Measurements from ENCODE around the gene CST3. TPM values are rescaled to one million over a fixed set of nuclear protein-coding genes. Genes with fewer than 3 reads are reported as not detected.
"Not testable (repeated sequence)": the region's sequence is repeated elsewhere in the genome, so short reads cannot be mapped to it uniquely, and the experiment has no call there.

The CST3 gene
- total RNA-seq, 1 experiment from 2014 or later = 262 TPM

DNA sequence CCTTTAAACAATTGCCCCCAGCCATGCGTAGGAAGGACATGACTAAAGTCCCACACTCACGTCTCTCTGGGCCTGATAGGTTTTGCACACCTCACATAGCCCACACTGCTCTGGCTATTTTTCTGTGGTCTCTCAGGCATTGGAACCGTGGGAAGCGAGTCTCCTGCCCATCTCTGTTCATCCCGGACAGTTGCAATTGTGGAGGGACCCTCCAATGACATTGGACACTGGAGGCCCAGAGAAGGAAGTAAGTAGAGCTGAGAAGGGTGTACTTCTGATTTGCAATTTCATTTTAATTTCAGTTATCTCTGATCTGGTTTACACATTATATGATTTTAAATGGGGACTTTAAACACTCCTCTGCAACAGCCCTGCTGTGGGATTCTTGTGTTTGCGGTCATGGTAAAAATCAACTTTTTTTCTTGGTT lies 23.3 kb upstream of the CST3 start:
- TF ChIP-seq EZH2 (IDR thresholded peaks at IDR 0.05; ENCODE audit: low read depth) = no peak
- H3K4me1 ChIP-seq (replicated peaks; ENCODE audit: insufficient read depth) = no peaks in the 10 kb centered on the region
- H3K27ac ChIP-seq = no peak overlapping the region
- H3K36me3 ChIP-seq (ENCODE audit: low read depth) = no peaks in the 10 kb centered on the region
- H3K9me3 ChIP-seq (ENCODE audit: insufficient read depth, low read depth) = no peaks in the 10 kb centered on the region
- intact Hi-C loops (cut with micrococcal nuclease; ENCODE audit: unreplicated experiment) = no loop called here
- H3K4me2 ChIP-seq = no peak overlapping the region
- CTCF ChIA-PET = no interaction called here
- no peaks in the 10 kb centered on the region for H3K79me2 ChIP-seq (ENCODE audit: low read depth)
- no peaks in the 10 kb centered on the region for H3K27me3 ChIP-seq (ENCODE audit: insufficient read depth, low read depth)
- no peak overlapping the region for H3K4me3 ChIP-seq
- no peak for DNase-seq
- H4K20me1 ChIP-seq (ENCODE audit: insufficient read depth) = no peaks in the 10 kb centered on the region
- BruUV-seq (replicated peaks) = no TSS peak
- no peaks in the 10 kb centered on the region; the same call in 1 of the 2 replicates for H3F3A ChIP-seq (ENCODE audit: insufficient read depth, low read depth)
- no peak overlapping the region for H2AFZ ChIP-seq
- H3K9me2 ChIP-seq (ENCODE audit: insufficient read depth) = 0 out of 2 replicates have a peak, but pooled peaks cover 4% of the 10 kb centered on the region
- POLR2A ChIA-PET (ENCODE audit: unreplicated experiment) = no interaction called here

DNA sequence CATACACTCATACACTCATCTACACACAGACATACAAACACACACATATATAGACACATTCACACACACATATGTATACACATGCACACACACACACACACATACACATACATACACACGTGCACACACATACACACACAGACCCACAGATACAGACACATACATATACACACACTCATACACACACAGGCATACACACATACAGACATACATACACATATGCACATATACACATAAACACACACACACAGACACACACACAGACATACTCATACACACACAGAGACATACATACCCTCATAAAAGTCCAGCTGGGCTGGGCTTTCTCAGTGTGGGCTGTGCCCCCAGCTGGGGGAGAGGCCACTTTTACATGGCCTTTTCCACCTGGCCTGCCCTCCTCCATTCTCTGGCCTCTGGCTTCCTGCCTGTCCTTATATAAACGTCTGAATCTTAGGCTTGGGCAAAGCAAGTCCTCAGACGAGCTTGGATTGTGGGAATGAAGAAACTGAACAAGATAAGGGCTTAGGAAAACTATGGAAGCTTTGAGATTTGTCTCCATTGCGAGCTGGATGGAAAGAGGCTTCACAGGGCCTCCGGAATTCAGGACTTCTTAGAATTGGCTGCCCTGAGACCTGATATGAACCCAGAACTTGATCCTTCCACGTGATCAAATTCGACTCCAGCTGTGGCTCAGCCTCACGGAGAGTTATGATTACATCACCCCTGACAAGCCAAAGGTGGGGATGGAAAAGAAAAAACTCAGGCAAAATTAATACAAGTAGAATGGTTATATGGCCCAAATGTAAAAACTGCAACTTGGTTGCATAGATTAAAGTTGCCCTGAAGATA lies 22.5 kb upstream of the CST3 start:
- BruUV-seq (replicated peaks) = no TSS peak
- no peaks in the 10 kb centered on the region for H3K36me3 ChIP-seq (ENCODE audit: low read depth)
- DNase-seq = no peak
- H3F3A ChIP-seq (ENCODE audit: insufficient read depth, low read depth) = no peaks in the 10 kb centered on the region; the same call in 1 of the 2 replicates
- ChIA-PET POLR2A (ENCODE audit: unreplicated experiment) (no interaction called here), CTCF (no interaction called here)
- no peaks in the 10 kb centered on the region for H3K79me2 ChIP-seq (ENCODE audit: low read depth)
- 0 out of 2 replicates have a peak, but pooled peaks cover 4% of the 10 kb centered on the region for H3K9me2 ChIP-seq (ENCODE audit: insufficient read depth)
- no peak overlapping the region for H3K4me2 ChIP-seq
- no peak overlapping the region for H3K27ac ChIP-seq
- intact Hi-C loops (cut with micrococcal nuclease; ENCODE audit: unreplicated experiment) = no loop called here
- no peak for TF ChIP-seq EZH2 (IDR thresholded peaks at IDR 0.05; ENCODE audit: low read depth)
- TF ChIP-seq, protein P1, sequence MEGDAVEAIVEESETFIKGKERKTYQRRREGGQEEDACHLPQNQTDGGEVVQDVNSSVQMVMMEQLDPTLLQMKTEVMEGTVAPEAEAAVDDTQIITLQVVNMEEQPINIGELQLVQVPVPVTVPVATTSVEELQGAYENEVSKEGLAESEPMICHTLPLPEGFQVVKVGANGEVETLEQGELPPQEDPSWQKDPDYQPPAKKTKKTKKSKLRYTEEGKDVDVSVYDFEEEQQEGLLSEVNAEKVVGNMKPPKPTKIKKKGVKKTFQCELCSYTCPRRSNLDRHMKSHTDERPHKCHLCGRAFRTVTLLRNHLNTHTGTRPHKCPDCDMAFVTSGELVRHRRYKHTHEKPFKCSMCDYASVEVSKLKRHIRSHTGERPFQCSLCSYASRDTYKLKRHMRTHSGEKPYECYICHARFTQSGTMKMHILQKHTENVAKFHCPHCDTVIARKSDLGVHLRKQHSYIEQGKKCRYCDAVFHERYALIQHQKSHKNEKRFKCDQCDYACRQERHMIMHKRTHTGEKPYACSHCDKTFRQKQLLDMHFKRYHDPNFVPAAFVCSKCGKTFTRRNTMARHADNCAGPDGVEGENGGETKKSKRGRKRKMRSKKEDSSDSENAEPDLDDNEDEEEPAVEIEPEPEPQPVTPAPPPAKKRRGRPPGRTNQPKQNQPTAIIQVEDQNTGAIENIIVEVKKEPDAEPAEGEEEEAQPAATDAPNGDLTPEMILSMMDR (conservative IDR thresholded peaks at IDR 0.05) = no peak
- no peaks in the 10 kb centered on the region for H3K27me3 ChIP-seq (ENCODE audit: insufficient read depth, low read depth)
- no peak overlapping the region; the same call in 1 of the 2 replicates for H2AFZ ChIP-seq
- no peaks in the 10 kb centered on the region for H3K4me1 ChIP-seq (replicated peaks; ENCODE audit: insufficient read depth)
- H3K4me3 ChIP-seq = no peak overlapping the region
- no peaks in the 10 kb centered on the region for H4K20me1 ChIP-seq (ENCODE audit: insufficient read depth)
- no peaks in the 10 kb centered on the region for H3K9me3 ChIP-seq (ENCODE audit: insufficient read depth, low read depth)

DNA sequence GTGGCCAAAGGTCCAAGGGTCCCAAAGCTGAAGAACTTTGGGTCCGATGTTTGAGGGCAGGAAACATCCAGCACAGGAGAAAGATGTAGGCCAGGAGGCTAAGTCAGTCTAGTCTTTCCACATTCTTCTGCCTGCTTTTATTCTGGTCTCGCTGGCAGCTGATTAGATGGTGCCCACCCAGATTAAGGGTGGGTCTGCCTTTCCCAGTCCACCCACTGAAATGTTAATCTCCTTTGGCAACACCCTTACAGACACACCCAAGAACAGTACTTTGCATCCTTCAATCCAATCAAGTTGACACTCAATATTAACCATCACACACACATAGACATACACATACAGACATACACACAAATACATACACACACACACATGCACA lies 21.8 kb upstream of the CST3 start:
- CTCF ChIA-PET; H3K4me2 ChIP-seq; H3K9me3 ChIP-seq (ENCODE audit: insufficient read depth, low read depth); H3K36me3 ChIP-seq (ENCODE audit: low read depth); intact Hi-C loops (cut with micrococcal nuclease; ENCODE audit: unreplicated experiment); H2AFZ ChIP-seq; H3K9me2 ChIP-seq (ENCODE audit: insufficient read depth); H3K27me3 ChIP-seq (ENCODE audit: insufficient read depth, low read depth); POLR2A ChIA-PET (ENCODE audit: unreplicated experiment); H3K4me1 ChIP-seq (replicated peaks; ENCODE audit: insufficient read depth); H3K4me3 ChIP-seq; H4K20me1 ChIP-seq (ENCODE audit: insufficient read depth); H3F3A ChIP-seq (ENCODE audit: insufficient read depth, low read depth); H3K79me2 ChIP-seq (ENCODE audit: low read depth); H3K27ac ChIP-seq; DNase-seq; BruUV-seq (replicated peaks): not testable (repeated sequence)

DNA sequence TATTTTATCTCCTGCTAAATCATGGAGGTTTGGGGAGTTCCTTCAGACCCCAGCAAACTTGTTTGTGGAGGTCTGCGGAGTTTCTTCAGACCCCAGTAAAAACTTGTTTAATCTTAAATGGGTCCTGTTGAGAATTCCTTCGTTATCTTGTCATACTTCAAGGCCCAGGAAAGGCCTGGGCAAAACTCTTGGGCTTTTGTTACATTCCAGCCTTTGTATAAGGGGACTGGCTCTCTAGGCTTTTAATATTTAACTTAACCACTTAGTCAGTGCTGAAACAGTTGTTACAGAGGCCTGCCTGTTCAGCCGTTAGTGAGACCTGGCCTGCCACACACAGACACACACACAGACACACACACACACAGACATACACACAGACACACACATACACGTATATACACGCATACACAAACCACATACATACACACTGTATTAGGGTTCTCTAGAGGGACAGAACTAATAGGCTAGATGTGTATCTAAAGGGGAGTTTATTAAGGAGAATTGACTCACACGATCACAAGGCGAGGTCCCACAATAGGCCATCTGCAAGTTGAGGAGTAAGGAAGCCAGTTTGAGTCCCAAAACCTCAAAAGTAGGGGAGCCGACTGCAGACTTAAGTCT lies 21.3 kb upstream of the CST3 start:
- intact Hi-C loops (cut with micrococcal nuclease; ENCODE audit: unreplicated experiment) = no loop called here
- no peaks in the 10 kb centered on the region for H3K27me3 ChIP-seq (ENCODE audit: insufficient read depth, low read depth)
- POLR2A ChIA-PET (ENCODE audit: unreplicated experiment) = no interaction called here
- H3K79me2 ChIP-seq (ENCODE audit: low read depth) = no peaks in the 10 kb centered on the region
- no peaks in the 10 kb centered on the region for H3K4me1 ChIP-seq (replicated peaks; ENCODE audit: insufficient read depth)
- H3K4me3 ChIP-seq = no peak overlapping the region
- no peaks in the 10 kb centered on the region for H4K20me1 ChIP-seq (ENCODE audit: insufficient read depth)
- TF ChIP-seq, protein P1 (conservative IDR thresholded peaks at IDR 0.05) = no peak
- TF ChIP-seq EZH2 (IDR thresholded peaks at IDR 0.05; ENCODE audit: low read depth) = no peak
- no peaks in the 10 kb centered on the region for H3K9me3 ChIP-seq (ENCODE audit: insufficient read depth, low read depth)
- H2AFZ ChIP-seq = no peak overlapping the region
- no peaks in the 10 kb centered on the region; the same call in 1 of the 2 replicates for H3F3A ChIP-seq (ENCODE audit: insufficient read depth, low read depth)
- H3K9me2 ChIP-seq (ENCODE audit: insufficient read depth) = 0 out of 2 replicates have a peak, but pooled peaks cover 4% of the 10 kb centered on the region
- BruUV-seq (replicated peaks) = no TSS peak
- no peak overlapping the region for H3K4me2 ChIP-seq
- DNase-seq = no peak
- CTCF ChIA-PET = no interaction called here
- no peaks in the 10 kb centered on the region for H3K36me3 ChIP-seq (ENCODE audit: low read depth)
- H3K27ac ChIP-seq = no peak overlapping the region
